Thyroid gland (tissue), 4 donors: ENCODE results near the gene C2orf92. TPM values are rescaled to one million over a fixed set of nuclear protein-coding genes. Genes with fewer than 3 reads are reported as not detected.

Experiments used
- DNase-seq, 2 donors: peaks; one replicate each; pipeline ENCODE4 v3.0.0-alpha.2; 2019
- H3K27ac ChIP-seq, 3 donors: fragments of 200-600 bp; sonication (generic); 1 replicate in 2 of 3; 2 replicates in 1 of 3; pipeline ENCODE4 v1.5.1; 2016 to 2019; ENCODE audit warnings: mild to moderate bottlenecking in 1 of 3, moderate library complexity in 1 of 3
- H3K27me3 ChIP-seq: fragments of 200-600 bp; sonication (generic); one replicate; pipeline ENCODE4 v1.5.1; 2019
- H3K36me3 ChIP-seq, 2 donors: fragments of 200-600 bp; sonication (generic); one replicate each; pipeline ENCODE4 v1.5.1; 2016 to 2019
- H3K4me1 ChIP-seq, 2 donors: fragments of 200-600 bp; sonication (generic); one replicate each; pipeline ENCODE4 v1.5.1; 2017 to 2019
- H3K4me3 ChIP-seq, 3 donors: fragments of 200-600 bp; sonication (generic); replicated peaks in 1 of 3; 1 replicate in 2 of 3; 2 replicates in 1 of 3; pipeline ENCODE4 v1.5.1; 2016; ENCODE audit warnings: mild to moderate bottlenecking in 1 of 3
- H3K9me3 ChIP-seq: fragments of 200-600 bp; sonication (generic); one replicate; pipeline ENCODE4 v1.5.1; 2017
- CTCF ChIP-seq, 6 experiments: fragments of 200-600 bp in 3 of 6; fragments of 450-650 bp in 3 of 6; sonication (generic) in 3 of 6; IDR thresholded peaks; one replicate each; pipeline ENCODE4 v1.5.1; 2016 to 2019; ENCODE audit warnings: antibody characterized with exemption in 6 of 6, mild to moderate bottlenecking in 2 of 6, inconsistent platforms in 1 of 6, moderate library complexity in 1 of 6
- POLR2A ChIP-seq, 2 donors: fragments of 450-650 bp; IDR thresholded peaks; one replicate each; pipeline ENCODE4 v1.6.1; 2017; ENCODE audit warnings: antibody characterized with exemption in 2 of 2, mild to moderate bottlenecking in 2 of 2, moderate library complexity in 1 of 2
- WGBS, 2 donors: methylation state at CpG; one replicate each; pipeline ENCODE4 v1.1.5; 2017; 5-methylcytosine and 5-hydroxymethylcytosine counted together
- intact Hi-C: fragments of 100-400 bp; cut with DNase I; formaldehyde crosslinking; loops from one replicate; pipeline ENCODE4 v1.15.1; 2023
- total RNA-seq, 4 donors: library from RNA; depleted of rRNA; stranded (reverse); fragments of >200 nt; gene quantifications; one replicate each; pipeline ENCODE4 v1.2.3, GENCODE V29; 2016

The C2orf92 gene
- total RNA-seq, 4 donors from 2014 or later, result 9.8 to 36.5 (median 30.7) TPM

DNA sequence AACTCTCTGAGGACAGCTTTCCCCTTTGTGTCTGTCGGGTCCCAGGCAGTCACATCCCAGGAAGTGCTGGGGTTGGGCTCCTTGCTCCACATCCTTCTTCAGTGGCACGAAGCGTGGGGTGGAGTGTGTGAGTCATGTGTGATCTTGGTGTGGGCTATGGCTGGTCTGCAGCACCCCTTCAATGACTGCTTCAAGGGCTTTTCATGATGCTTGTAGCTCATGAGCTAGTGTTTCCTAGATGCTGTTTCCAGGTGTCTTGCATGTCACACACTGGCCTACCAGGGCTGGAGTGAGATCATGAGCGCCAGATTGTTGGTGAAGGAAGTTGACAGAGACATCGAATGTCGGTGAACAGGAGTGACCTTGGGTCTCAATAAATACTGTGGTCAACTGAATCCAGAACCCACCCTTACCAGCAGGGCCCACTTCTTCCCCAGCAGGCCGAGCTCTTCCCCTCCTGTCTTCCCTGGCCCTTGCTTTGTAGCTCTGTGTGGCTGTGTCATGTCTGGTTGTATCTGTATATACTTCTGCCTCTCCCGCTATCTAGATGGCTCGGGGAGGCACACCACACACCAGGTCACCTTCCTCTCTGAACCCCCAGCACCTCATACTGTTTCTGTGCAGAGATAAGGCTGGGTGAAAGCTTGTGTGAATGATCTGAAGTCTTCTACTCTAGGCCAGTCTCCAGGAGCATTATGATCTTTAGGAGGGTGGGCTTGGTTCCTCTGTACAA, 3.8 kb downstream of the C2orf92 start:
- DNase-seq, result no peak
- no peak overlapping the region for H3K4me3 ChIP-seq

DNA sequence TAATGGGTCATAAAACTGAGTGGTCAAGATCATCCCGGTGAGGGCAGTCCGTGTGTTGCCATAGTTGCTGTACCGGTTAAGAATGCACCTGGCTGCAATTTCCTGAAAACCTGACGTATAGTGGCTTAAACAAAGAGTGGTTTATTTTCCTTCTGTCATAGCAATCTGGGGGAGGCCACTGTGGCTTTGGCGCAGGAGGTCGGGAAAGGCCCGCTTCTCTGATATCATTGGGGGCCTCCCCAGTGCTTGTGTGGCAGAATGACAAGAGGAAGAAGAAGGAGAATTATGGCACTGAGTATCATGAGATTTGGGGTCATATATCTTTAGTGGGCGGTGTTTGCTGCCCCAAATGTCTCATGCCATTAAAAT, 4.4 kb downstream of the C2orf92 start:
- H3K27ac ChIP-seq, result no peak overlapping the region
- intact Hi-C loops, result no loop called here
- TF ChIP-seq POLR2A (IDR thresholded peaks at IDR 0.05) (no peak), CTCF (IDR thresholded peaks at IDR 0.05) (no peak)
- H3K4me3 ChIP-seq, result no peak overlapping the region
- H3K4me1 ChIP-seq, result no peaks in the 10 kb centered on the region
- DNase-seq, result no peak
- no peaks in the 10 kb centered on the region for H3K36me3 ChIP-seq
- H3K27me3 ChIP-seq, result no peaks in the 10 kb centered on the region
- H3K9me3 ChIP-seq, result no peaks in the 10 kb centered on the region
- 82 to 89% methylated on average over 8 of the region's 8 CpGs for WGBS, 2 donors

More for the DNA sequence above, 3.8 kb downstream of the C2orf92 start:
- H3K27me3 ChIP-seq, result no peaks in the 10 kb centered on the region
- no peaks in the 10 kb centered on the region for H3K4me1 ChIP-seq
- H3K9me3 ChIP-seq, result no peaks in the 10 kb centered on the region
- 87 to 91% methylated on average over 9 of the region's 9 CpGs for WGBS, 2 donors
- intact Hi-C loops, result no loop called here
- H3K27ac ChIP-seq, result no peak overlapping the region
- no peaks in the 10 kb centered on the region for H3K36me3 ChIP-seq
- TF ChIP-seq CTCF (IDR thresholded peaks at IDR 0.05), result no peak

- no peaks in the 10 kb centered on the region for H3K27me3 ChIP-seq
- no peak overlapping the region for H3K4me3 ChIP-seq
- no peak for TF ChIP-seq CTCF (IDR thresholded peaks at IDR 0.05)
- TF ChIP-seq POLR2A (IDR thresholded peaks at IDR 0.05), result no peak
- no peaks in the 10 kb centered on the region for H3K36me3 ChIP-seq
- H3K4me1 ChIP-seq, result no peaks in the 10 kb centered on the region
- 71 to 75% methylated on average over 5 of the region's 5 CpGs for WGBS, 2 donors
- intact Hi-C loops, result no loop called here
- H3K27ac ChIP-seq, result no peak overlapping the region
- H3K9me3 ChIP-seq, result no peaks in the 10 kb centered on the region
- DNase-seq, result no peak
Measured at GRCh38 chr2:97675430-97676113, 6.1 kb downstream of the C2orf92 start.

- H3K4me1 ChIP-seq, result no peaks in the 10 kb centered on the region
- no peaks in the 10 kb centered on the region for H3K27me3 ChIP-seq
- no peak overlapping the region for H3K4me3 ChIP-seq
- no peak for DNase-seq
- no peaks in the 10 kb centered on the region for H3K36me3 ChIP-seq
- intact Hi-C loops, result no loop called here
- H3K27ac ChIP-seq, result no peak overlapping the region
- no peak for TF ChIP-seq POLR2A (IDR thresholded peaks at IDR 0.05)
- 83 to 94% methylated on average over 1 of the region's 1 CpG for WGBS, 2 donors
- no peaks in the 10 kb centered on the region for H3K9me3 ChIP-seq
Measured at GRCh38 chr2:97676620-97677019, 7.1 kb downstream of the C2orf92 start.

- Histone ChIP-seq H3K9me3 (no peaks in the 10 kb centered on the region), H3K27ac (no peak overlapping the region), H3K4me1 (no peaks in the 10 kb centered on the region), H3K27me3 (no peaks in the 10 kb centered on the region), H3K36me3 (no peaks in the 10 kb centered on the region), H3K4me3 (no peak overlapping the region)
- no peak for TF ChIP-seq CTCF (IDR thresholded peaks at IDR 0.05)
- no peak for TF ChIP-seq POLR2A (IDR thresholded peaks at IDR 0.05)
- WGBS, 2 donors, result 79 to 82% methylated on average over 2 of the region's 2 CpGs
- no peak for DNase-seq
- intact Hi-C loops, result no loop called here
Measured at GRCh38 chr2:97677480-97677879, 8.0 kb downstream of the C2orf92 start.
